Astrocyte (in vitro differentiated cells and primary cell): ENCODE data around the gene SLC25A30.

Experiments used
- EZH2 ChIP-seq: IDR thresholded peaks from 2 replicates; pipeline ENCODE4 v1.6.1; 2012; ENCODE audit warnings: mild to moderate bottlenecking, low read length, inconsistent platforms; ENCODE audit not compliant: insufficient read depth
- TF ChIP-seq, protein P1 (sequence below): IDR thresholded peaks from 2 replicates; pipeline ENCODE4 v1.5.1; 2011; ENCODE audit warnings: low read depth, mild to moderate bottlenecking, inconsistent platforms, low read length, moderate library complexity; ENCODE audit not compliant: insufficient read depth

DNA sequence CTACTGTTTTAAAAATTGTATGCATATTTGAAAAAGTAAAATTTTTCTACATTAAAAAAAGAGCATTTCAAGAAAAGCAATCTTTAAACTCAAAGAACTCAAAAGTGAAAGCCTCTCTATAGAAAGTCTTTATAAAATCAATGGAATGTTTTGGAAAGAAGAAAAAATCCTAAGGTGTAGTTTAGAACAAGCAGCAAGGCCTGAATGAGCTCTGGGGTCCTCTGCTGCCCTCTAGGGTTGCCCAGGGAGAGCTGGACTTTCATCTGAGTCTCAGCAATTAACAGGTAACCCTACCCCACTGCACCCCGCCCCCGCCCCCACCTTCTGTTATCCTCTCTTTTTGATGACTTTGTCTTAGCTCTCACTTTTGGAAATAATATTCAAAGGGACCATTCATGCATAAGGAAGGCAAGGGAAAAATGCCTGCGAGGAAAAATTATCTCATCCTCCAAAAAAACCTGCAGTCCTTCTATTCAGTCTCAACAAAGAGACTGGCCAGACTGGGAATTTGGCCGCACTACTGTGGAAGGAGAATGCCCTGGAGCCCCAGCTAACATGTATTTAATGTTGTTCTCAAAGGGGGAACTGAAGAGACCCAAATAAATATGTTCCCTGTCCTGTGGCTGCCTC, 24.1 kb downstream of the SLC25A30 start:
- TF ChIP-seq, protein P1, sequence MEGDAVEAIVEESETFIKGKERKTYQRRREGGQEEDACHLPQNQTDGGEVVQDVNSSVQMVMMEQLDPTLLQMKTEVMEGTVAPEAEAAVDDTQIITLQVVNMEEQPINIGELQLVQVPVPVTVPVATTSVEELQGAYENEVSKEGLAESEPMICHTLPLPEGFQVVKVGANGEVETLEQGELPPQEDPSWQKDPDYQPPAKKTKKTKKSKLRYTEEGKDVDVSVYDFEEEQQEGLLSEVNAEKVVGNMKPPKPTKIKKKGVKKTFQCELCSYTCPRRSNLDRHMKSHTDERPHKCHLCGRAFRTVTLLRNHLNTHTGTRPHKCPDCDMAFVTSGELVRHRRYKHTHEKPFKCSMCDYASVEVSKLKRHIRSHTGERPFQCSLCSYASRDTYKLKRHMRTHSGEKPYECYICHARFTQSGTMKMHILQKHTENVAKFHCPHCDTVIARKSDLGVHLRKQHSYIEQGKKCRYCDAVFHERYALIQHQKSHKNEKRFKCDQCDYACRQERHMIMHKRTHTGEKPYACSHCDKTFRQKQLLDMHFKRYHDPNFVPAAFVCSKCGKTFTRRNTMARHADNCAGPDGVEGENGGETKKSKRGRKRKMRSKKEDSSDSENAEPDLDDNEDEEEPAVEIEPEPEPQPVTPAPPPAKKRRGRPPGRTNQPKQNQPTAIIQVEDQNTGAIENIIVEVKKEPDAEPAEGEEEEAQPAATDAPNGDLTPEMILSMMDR, result peak; percentile 45
- TF ChIP-seq EZH2, result no peak
